C1 segment of cervical spinal cord (tissue), 14 donors: ENCODE measurements around the gene TMEM229A.
"Not testable (repeated sequence)": the region's sequence is repeated elsewhere in the genome, so short reads cannot be mapped to it uniquely, and the experiment has no call there.

ENCODE experiments used
- DNase-seq, 14 donors: peaks; one replicate each; lab custom pipeline; 2025; lab: John Stamatoyannopoulos, UW

Gene TMEM229A

GRCh38 chr7:124032369-124033094, at the start of gene TMEM229A:
Gene TMEM229A (minus strand): TSS chr7:124033067. CDS start chr7:124033003, 64 bp downstream.
- peak in 12 of 14 donors; percentile 37 to 86 (median 75) for DNase-seq

- DNase-seq: not testable (repeated sequence)
Observed at GRCh38 chr7:124082234-124082633, 49.4 kb upstream of the TMEM229A start.

- no peak for DNase-seq
Observed at GRCh38 chr7:124077546-124077945, 44.7 kb upstream of the TMEM229A start.

DNA sequence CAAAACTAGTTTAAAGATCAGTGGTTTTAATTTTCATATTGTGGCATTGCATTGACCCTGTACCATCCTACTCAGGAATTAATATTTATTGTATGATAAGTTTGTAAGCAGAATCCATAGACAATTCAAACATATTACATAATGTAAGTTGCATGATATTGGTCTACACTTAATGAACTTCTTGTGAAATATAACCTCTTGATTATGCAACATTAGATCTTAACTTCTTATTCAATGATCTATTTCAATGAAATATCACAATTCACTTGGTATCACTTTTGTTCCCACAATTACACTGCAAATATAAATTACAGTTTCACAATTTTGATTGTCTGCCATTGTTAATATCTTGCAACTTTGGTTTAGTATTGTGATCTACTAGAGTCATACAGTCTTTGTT, 44.0 kb upstream of the TMEM229A start:
- no peak for DNase-seq

DNA sequence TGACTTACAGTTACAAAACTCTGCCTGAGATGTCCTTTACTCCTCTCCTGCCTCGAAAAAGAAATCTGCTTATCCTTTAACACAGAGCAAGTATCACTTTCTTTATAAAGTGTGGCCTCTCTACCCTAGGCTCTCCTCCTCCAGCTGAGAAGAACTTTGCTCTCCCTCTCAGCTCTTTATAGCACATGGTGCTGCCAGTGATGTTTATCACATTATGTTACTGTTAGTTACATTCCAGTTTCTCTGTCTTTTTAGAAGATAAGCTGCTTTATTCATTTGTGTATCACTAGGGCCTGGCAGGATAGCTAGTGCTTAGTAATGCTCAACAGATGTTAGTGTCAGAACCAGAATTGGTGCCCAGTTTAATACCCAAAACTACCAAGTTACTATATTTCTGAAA, 41.1 kb upstream of the TMEM229A start:
- no peak for DNase-seq

DNA sequence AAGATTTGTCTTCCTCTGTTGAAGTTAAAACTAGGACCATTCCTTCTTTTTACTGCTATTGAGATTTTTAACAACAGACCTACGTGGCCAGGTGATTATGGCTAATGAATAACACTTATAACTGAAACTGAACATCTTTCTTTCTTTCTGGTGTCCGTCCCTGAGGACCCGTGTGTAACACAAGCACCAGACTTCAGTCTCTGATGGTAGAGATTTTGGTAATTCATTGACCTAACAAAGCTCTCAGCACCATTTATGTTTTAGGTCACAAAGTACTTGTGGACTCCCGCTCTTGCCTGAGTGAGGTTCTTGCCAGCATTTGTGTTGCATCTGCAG, 40.4 kb upstream of the TMEM229A start:
- DNase-seq: no peak

- DNase-seq: no peak
Observed at GRCh38 chr7:124072603-124073309, 39.9 kb upstream of the TMEM229A start.

GRCh38 chr7:124071843-124072242, 39.0 kb upstream of the TMEM229A start:
- DNase-seq: no peak

DNA sequence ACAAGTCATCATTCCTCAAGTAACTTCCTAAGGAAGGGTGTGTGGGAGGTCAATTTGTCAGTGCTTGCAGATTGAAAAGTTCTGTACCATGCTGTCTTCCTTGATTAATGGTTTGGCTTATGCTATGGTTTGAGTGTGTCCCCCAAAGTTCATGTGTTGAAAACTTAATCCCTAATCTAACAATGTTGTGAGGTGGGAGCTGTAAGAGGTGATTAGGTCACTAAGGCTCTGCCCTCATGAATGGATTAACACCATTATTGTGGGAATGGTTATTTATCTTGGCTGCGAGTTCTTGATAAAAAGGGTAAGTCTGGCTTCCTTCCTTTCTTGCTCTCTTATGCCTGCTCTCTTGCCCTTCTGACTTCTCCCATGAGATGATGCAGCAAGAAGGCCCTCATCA, 29.3 kb upstream of the TMEM229A start:
- no peak for DNase-seq

DNA sequence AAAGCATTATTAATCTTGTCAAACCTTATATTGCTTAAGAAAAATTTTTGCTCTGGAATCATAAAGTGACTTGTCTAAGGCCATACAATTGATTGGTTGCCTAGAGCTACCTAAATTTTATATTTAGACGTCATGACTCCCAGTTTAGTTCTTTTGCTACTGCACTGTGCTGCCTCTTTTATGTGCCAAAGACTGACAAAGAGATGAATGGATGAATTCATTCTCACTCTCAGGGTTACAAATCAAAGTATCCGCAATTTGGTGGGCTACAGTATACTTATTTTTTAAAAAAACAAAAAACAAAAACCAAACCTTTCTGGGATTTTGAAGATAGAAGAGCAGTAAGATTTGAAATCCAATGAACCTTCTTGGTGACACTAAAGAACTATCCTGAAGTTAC, 27.7 kb upstream of the TMEM229A start:
- DNase-seq: no peak

DNA sequence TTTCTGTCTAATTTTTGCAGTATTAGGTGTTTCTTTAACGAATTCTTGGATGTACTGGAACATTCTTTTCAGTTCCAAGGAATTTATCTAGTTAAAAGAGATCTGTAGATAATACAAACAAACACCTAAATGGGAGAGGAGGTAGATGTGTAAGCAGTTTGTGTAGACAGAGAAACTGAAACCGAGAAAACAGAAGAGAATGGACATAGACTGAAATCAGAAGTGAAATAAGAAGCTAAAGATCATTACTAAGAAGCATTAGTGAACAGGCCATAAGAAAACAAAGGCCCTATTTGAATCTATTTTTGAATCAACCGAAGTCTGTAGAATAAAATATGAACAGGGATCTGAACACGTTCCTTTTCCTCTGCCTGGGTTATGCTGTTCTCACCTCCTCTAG, 26.5 kb upstream of the TMEM229A start:
- DNase-seq: no peak

- no peak for DNase-seq
Observed at GRCh38 chr7:124058515-124058914, 25.6 kb upstream of the TMEM229A start.

GRCh38 chr7:124057872-124058271, 25.0 kb upstream of the TMEM229A start:
- DNase-seq: no peak

DNA sequence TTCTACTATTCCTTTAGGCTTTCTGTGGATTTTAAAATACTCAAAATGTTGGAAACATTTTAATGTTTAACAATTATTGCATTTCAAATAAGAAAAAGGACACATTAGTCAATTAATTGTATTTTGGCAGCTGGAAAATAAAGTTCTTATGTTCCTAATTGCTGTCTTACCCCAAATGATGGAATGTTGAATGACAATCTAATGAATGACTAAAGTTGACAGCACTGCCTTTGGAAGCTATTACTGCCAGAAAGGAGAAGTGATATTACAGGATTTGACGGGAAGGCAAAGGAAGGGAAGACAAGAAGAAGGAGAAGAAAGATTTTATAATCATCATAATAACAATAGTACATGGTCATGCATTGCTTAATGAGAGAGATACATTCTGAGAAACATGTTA, 23.4 kb upstream of the TMEM229A start:
- DNase-seq: no peak

GRCh38 chr7:124051681-124052377, 19.0 kb upstream of the TMEM229A start:
- DNase-seq: no peak

GRCh38 chr7:124042826-124043225, 10.0 kb upstream of the TMEM229A start:
- DNase-seq: no peak

- DNase-seq: no peak
Observed at GRCh38 chr7:124041439-124041838, 8.6 kb upstream of the TMEM229A start.

DNA sequence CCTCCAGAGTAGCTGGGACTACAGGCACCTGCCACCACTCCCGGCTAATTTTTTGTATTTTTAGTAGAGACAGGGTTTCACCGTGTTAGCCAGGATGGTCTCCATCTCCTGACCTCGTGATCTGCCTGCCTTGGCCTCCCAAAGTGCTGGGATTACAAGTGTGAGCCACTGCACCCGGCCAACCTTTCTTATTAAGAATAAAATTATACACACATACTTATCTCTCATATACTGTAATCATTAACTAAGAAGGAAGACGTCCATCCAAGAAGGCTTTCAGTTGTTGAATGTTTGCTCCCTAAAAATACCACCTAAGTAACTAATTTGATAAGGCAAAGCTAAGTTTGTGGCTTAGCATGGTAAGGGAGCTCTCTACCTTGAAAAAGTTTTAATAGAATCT, 5.0 kb upstream of the TMEM229A start:
- DNase-seq: not testable (repeated sequence)

DNA sequence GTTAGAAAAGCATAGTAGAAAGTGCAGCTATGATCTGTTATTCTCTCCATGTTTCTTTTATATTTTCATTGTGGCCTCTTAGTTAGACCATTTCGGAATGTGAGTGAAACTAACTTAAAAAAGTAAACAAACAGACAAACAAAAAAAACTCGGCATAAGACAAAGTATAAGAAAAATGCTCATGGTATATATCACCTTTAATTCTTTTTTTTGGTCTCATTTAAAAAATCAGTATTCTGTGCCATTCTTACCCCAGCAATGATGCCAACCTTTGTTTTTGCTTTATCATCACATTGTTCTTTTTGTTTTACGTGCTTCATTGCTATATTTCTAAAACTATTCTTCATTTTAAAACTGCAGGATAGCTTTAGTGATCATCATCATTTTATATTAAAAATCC, 2.8 kb upstream of the TMEM229A start:
- DNase-seq: no peak

DNA sequence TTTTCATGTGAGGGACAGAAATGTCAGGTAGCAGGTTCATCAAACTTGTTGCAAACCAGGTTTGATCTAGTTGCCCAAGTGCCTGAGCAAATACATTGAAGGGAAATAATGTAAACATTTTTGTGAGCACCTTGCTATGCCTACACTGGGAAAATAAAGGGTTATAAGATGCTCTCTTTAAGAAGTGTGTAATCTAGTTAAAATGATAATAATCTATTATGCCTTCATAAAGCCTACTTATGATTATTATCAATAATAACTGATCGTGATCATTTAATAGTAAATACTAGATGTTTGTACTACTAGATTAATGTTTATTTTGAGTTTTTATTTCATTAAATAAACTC, 1.9 kb upstream of the TMEM229A start:
- no peak for DNase-seq

DNA sequence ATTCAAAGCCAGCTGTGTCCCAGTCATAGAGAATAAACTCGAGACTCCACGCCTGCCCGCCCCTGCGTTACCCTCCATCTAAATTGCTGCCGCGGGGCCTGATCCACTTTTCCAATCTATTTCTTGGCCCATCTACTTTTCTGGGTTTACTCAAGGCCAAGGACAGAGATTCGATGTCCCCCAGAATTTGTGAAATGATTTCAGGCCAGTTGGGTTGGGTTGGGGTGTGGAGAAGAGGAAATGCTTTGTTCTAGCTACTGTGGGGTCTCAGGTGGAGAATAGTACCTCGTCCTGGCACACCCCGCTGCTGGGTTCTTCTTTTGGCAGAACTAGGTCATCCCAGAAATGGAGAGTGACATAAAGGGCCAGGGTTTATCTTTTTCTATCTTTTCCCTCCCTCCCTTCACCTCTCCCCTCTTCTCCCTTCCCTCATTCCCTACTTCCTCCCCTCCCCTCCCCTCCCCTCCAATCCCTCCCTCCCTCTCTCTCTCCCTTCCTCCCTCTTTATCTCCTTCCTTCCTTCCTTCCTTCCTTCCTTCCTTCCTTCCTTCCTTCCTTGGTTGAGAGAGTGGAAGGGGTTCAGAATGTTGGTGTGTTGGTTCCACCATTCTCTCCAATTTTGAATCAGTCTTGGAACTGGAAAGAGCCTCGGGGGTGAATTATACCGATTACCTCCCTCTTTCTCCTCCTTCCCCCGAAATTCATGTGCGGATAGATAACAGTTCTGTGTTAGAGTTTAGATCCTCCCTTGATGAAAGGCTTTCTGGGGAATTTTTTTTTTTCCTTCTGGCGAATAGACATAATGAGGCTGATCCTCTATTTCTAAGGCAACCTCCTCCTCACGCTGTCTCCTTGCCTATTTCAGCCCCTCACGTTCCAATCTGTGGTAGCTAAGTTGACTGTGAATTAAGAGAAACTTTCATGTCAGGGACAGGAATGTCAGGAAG, 1.2 kb upstream of the TMEM229A start:
- no peak for DNase-seq
